GM12864 (cell line): ENCODE data around the gene SUN1.

Experiments
- DNase-seq: peaks from one replicate; pipeline ENCODE4 v3.0.0-alpha.2; 2011; ENCODE audit warnings: low read depth
- H3K4me3 ChIP-seq: 2 replicates; pipeline ENCODE4 v1.5.1; 2011; ENCODE audit warnings: mild to moderate bottlenecking, low read depth, low read length, control low read depth
- TF ChIP-seq, protein P1 (sequence below): IDR thresholded peaks from 2 replicates; pipeline ENCODE4 v1.5.1; 2011; ENCODE audit warnings: low read depth, mild to moderate bottlenecking, moderate library complexity, low read length, control low read depth, inconsistent platforms; ENCODE audit errors: missing control alignments

SUN1 gene

DNA sequence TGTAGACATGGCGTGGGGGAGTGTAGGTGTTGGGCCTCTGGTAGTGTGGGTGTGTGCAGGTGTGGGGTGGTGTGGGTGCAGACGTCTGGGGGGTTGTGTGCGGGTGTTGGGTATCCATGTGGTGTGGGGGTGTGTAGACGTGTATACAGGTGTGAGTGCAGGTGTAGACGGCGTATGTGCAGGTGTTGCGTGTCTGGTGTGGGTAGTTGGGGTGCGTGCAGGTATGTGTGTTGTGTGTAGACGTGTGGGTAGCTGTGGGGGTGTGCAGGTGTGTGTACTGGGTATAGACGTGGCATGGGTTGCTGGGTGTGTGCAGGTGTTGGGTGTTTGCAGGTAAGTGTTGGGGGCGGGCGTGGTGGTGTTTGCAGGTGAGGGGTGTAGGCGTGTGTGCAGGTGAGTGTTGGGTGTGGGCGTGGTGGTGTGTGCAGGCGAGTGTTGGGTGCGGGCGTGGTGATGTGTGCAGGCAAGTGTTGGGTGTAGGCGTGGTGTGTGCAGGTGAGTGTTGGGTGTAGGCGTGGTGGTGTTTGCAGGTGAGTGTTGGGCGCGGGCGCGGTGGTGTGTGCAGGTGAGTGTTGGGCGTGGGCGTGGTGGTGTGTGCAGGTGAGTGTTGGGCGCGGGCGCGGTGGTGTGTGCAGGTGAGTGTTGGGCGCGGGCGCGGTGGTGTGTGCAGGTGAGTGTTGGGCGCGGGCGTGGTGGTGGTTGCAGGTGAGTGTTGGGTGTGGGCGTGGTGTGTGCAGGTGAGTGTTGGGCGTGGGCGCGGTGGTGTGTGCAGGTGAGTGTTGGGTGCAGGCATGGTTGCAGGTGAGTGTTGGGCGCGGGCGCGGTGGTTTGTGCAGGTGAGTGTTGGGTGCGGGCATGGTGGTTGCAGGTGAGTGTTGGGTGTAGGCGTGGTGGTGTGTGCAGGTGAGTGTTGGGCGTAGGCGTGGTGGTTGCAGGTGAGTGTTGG, 60.6 kb downstream of the SUN1 start:
- no peak for DNase-seq
- no peak overlapping the region for H3K4me3 ChIP-seq
- TF ChIP-seq, protein P1, sequence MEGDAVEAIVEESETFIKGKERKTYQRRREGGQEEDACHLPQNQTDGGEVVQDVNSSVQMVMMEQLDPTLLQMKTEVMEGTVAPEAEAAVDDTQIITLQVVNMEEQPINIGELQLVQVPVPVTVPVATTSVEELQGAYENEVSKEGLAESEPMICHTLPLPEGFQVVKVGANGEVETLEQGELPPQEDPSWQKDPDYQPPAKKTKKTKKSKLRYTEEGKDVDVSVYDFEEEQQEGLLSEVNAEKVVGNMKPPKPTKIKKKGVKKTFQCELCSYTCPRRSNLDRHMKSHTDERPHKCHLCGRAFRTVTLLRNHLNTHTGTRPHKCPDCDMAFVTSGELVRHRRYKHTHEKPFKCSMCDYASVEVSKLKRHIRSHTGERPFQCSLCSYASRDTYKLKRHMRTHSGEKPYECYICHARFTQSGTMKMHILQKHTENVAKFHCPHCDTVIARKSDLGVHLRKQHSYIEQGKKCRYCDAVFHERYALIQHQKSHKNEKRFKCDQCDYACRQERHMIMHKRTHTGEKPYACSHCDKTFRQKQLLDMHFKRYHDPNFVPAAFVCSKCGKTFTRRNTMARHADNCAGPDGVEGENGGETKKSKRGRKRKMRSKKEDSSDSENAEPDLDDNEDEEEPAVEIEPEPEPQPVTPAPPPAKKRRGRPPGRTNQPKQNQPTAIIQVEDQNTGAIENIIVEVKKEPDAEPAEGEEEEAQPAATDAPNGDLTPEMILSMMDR, result no peak

DNA sequence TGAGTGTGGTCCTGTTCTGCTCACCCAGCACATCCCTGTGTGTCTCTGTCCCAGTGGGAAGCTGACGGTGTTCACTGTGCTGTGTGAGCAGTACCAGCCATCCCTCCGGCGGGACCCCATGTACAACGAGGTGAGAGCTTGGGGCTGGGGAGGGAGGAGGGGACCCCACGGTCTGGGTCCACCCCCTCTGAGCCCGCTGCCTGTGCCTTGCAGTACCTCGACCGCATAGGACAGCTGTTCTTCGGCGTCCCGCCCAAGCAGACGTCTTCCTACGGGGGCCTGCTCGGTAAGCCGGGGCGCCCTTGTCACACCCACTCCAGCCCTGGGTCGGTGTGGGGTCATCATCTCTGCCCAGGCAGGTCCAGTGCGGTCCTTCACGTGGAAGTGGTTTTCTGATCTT, 61.4 kb downstream of the SUN1 start:
- TF ChIP-seq, protein P1, result no peak
- DNase-seq, result no peak
- H3K4me3 ChIP-seq, result no peak overlapping the region

DNA sequence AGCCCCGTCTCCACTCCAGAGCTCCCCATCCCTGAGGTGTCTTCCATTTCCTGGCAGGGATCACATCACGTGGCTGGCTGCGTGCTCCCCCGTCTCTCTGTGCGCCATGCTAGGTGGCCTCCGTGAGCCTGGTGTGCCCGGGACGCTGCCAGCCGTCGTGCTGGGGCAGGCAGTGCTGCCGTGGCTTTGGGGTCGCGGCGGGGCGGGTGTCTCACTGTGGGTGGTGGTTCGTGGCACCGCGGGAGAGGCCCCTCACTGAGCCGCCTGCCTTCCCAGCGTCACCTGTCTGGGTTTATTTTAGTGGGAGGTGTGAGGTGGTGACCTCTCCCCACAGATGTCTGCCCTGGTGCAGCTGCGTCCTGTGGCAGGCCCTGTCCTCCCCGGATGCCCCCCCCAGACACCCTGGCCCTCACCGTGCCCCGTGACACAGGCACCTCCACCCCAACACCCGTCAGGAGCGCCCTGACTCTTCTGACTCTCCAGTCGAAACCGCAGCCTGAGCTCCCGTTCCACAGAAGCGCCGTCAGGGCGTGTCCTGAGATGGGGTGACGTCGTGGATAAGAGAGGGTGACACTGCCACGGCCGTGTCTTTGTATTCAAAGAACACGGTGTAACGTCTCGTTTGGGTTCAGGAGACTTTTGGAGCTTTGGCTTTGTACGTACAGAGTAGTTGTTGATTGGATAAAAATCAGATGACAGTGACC, 62.0 kb downstream of the SUN1 start:
- TF ChIP-seq, protein P1, result no peak
- DNase-seq, result no peak
- no peak overlapping the region for H3K4me3 ChIP-seq

DNA sequence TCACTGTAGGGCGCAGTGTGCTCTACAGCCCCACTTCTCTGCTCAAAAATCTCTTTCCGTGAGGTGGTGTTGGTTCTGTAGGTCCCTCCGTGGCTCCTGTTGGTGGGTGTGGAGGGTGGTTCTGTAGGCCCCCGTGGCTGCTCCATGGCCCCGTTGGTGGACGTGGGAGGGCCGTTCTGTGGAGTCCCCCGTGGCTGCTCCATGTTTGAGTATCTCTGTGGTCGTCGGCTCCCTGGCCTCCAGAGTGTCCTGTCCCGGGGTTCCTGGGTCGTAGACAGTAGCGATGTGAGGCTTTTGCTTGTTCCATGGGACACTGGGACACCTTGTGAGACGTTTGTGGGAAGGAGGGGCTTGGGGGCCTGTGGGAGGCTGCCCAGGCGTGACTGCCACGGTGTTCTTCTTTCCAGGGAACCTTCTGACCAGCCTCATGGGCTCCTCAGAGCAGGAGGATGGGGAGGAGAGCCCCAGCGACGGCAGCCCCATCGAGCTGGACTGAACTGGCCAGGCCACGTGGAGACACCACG, 62.7 kb downstream of the SUN1 start:
- TF ChIP-seq, protein P1, result no peak
- H3K4me3 ChIP-seq, result no peak overlapping the region
- no peak for DNase-seq

DNA sequence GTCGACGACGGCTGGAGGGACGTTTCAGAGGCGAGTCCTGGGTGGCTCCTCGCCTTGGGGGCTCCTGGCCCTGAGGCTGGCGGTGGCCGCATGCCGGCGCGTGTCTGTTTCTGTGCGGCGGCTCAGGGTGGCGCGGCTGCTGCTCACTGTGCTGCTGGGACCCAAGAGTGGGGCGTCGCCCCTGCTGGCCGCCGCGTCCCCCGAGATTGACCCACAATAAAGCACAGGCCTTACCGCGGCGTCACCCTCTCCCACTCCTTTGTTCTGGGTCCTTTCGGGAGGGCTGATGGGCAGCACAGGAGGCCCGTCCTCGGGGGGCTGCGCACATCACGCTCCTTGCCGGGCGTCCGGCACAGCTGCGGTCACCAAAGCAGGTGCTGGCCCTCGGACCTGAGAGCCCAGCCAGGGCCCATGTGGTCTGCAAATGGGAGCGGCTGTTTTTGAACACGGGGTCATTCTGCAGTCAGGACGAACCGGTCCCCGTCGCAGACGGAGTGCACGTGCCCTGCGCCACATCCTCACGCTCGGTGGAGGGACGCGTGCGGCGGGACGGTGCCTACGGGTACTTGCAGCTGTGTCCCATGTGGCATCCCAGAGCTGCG, 63.3 kb downstream of the SUN1 start:
- no peak overlapping the region for H3K4me3 ChIP-seq
- TF ChIP-seq, protein P1, result no peak
- no peak for DNase-seq

DNA sequence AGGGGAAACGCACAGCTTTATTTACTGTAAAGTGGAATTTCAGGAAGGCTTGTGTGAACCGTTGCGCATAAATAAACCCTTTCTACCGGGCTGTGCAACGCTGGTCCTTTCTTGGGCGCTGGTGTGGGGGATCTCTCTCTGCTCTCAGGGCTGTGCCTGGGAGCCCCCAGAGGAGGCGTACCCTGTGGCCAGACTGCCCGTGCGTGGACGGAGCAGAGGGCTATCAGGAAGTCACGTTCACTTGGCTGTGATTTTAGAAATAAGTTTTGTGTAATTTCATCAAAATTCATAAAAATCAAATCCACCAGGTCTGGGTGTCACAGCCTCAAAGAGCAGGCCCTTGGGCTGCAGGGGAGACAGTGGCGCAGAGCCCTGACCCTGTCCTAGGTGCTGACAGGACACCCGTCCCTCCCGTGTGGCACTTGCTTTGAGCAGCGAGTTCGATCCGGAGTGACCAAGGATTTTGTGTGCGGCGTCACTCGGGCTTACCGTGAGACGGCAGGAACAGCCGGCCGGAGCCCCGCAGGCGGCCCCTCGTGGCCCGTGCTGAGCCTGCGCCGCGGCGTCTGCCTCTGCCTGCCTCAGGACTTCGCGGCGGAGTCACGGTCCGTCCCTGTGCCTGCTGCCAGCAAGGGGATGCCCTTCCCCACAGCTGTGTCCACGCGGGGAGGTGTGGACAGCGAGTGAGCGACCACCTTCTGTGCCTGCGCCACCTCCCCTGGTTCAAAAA, 64.2 kb downstream of the SUN1 start:
- TF ChIP-seq, protein P1, result no peak

More for the DNA sequence above, 64.2 kb downstream of the SUN1 start:
- no peak for DNase-seq
- H3K4me3 ChIP-seq, result no peak overlapping the region
